T-helper 17 cell (primary cell): ENCODE data around the gene RBM19. TPM values are rescaled to one million over a fixed set of nuclear protein-coding genes. Genes with fewer than 3 reads are reported as not detected.

Source experiments
- ATAC-seq: fragments of 150-1000 bp; cut with Tn5 transposase; 2 replicates; pipeline ENCODE4 v1.10.0; 2021; ENCODE audit warnings: mild to moderate bottlenecking, moderate library complexity
- DNase-seq, 3 donors: peaks; one replicate each; pipeline versions ENCODE4 v3.0.0 to v3.0.0-alpha.2; 2020 to 2021
- H3K9me3 ChIP-seq: one replicate; pipeline ENCODE4 v1.7.0; 2013; ENCODE audit warnings: low read length, mild to moderate bottlenecking; ENCODE audit not compliant: control insufficient read depth, poor library complexity, severe bottlenecking
- H3K27ac Mint-ChIP-seq: one replicate; pipeline ENCODE4 v1.8.0; 2022; ENCODE audit warnings: mild to moderate bottlenecking, moderate library complexity, mixed read lengths
- H3K27me3 Mint-ChIP-seq: one replicate; pipeline ENCODE4 v1.8.0; 2022; ENCODE audit warnings: mixed read lengths
- H3K36me3 Mint-ChIP-seq: one replicate; pipeline ENCODE4 v1.8.0; 2022; ENCODE audit warnings: low read depth, mixed read lengths
- H3K4me1 Mint-ChIP-seq: one replicate; pipeline ENCODE4 v1.8.0; 2022; ENCODE audit warnings: mild to moderate bottlenecking, mixed read lengths
- H3K4me3 Mint-ChIP-seq: one replicate; pipeline ENCODE4 v1.8.0; 2022; ENCODE audit warnings: mild to moderate bottlenecking, moderate library complexity, mixed read lengths
- total RNA-seq, 4 donors: library from RNA in 2 of 4; stranded (reverse) in 2 of 4; gene quantifications; one replicate each; pipeline ENCODE4 v1.2.3 and lab custom pipeline; 2022 to 2026

Gene RBM19
- total RNA-seq, 2 donors from 2014 or later = 52.9 to 63.0 TPM

- H3K36me3 Mint-ChIP-seq = peaks cover 19% of the 10 kb centered on the region
- peaks cover 11% of the 10 kb centered on the region for H3K4me1 Mint-ChIP-seq
- H3K4me3 Mint-ChIP-seq = no peak overlapping the region
- H3K27me3 Mint-ChIP-seq = no peaks in the 10 kb centered on the region
- peak overlapping the region; percentile 75 for H3K27ac Mint-ChIP-seq
- H3K9me3 ChIP-seq = no peaks in the 10 kb centered on the region
- ATAC-seq (no peak), DNase-seq (no peak)
Measured at GRCh38 chr12:113926788-113927187, 39.3 kb downstream of the RBM19 start.

GRCh38 chr12:113924341-113924740 lies 41.8 kb downstream of the RBM19 start:
- no peak for ATAC-seq
- H3K4me3 Mint-ChIP-seq = no peak overlapping the region
- no peaks in the 10 kb centered on the region for H3K27me3 Mint-ChIP-seq
- no peak overlapping the region for H3K27ac Mint-ChIP-seq
- H3K4me1 Mint-ChIP-seq = peaks cover 3% of the 10 kb centered on the region
- H3K9me3 ChIP-seq = no peaks in the 10 kb centered on the region
- DNase-seq = no peak
- H3K36me3 Mint-ChIP-seq = peaks cover 18% of the 10 kb centered on the region

GRCh38 chr12:113923251-113923650 lies 42.9 kb downstream of the RBM19 start:
- DNase-seq = no peak
- Mint-ChIP-seq H3K4me3 (no peak overlapping the region), H3K36me3 (peaks cover 15% of the 10 kb centered on the region), H3K27me3 (no peaks in the 10 kb centered on the region), H3K4me1 (no peaks in the 10 kb centered on the region), H3K27ac (no peak overlapping the region)
- no peaks in the 10 kb centered on the region for H3K9me3 ChIP-seq
- ATAC-seq = no peak

GRCh38 chr12:113921430-113921829 lies 44.7 kb downstream of the RBM19 start:
- no peaks in the 10 kb centered on the region for H3K27me3 Mint-ChIP-seq
- H3K9me3 ChIP-seq = no peaks in the 10 kb centered on the region
- ATAC-seq (no peak), DNase-seq (no peak)
- no peak overlapping the region for H3K27ac Mint-ChIP-seq
- peaks cover 11% of the 10 kb centered on the region for H3K36me3 Mint-ChIP-seq
- no peak overlapping the region for H3K4me3 Mint-ChIP-seq
- no peaks in the 10 kb centered on the region for H3K4me1 Mint-ChIP-seq

GRCh38 chr12:113919791-113920190 lies 46.3 kb downstream of the RBM19 start:
- Mint-ChIP-seq H3K36me3 (peaks cover 10% of the 10 kb centered on the region), H3K27me3 (no peaks in the 10 kb centered on the region), H3K4me1 (no peaks in the 10 kb centered on the region), H3K4me3 (no peak overlapping the region), H3K27ac (no peak overlapping the region)
- ATAC-seq (no peak), DNase-seq (no peak)
- no peaks in the 10 kb centered on the region for H3K9me3 ChIP-seq

GRCh38 chr12:113918306-113918705 lies 47.8 kb downstream of the RBM19 start:
- H3K9me3 ChIP-seq = no peaks in the 10 kb centered on the region
- DNase-seq (no peak), ATAC-seq (no peak)
- Mint-ChIP-seq H3K4me1 (no peaks in the 10 kb centered on the region), H3K36me3 (peaks cover 7% of the 10 kb centered on the region), H3K27me3 (no peaks in the 10 kb centered on the region), H3K4me3 (no peak overlapping the region), H3K27ac (no peak overlapping the region)

GRCh38 chr12:113917393-113917792 lies 48.7 kb downstream of the RBM19 start:
- DNase-seq (no peak), ATAC-seq (no peak)
- H3K36me3 Mint-ChIP-seq = peaks cover 7% of the 10 kb centered on the region
- H3K4me3 Mint-ChIP-seq = no peak overlapping the region
- no peaks in the 10 kb centered on the region for H3K4me1 Mint-ChIP-seq
- H3K9me3 ChIP-seq = no peaks in the 10 kb centered on the region
- H3K27ac Mint-ChIP-seq = no peak overlapping the region
- H3K27me3 Mint-ChIP-seq = no peaks in the 10 kb centered on the region

GRCh38 chr12:113914806-113915205 lies 51.3 kb downstream of the RBM19 start:
- H3K36me3 Mint-ChIP-seq = peaks cover 6% of the 10 kb centered on the region

GRCh38 chr12:113914176-113914575 lies 51.9 kb downstream of the RBM19 start:
- peaks cover 6% of the 10 kb centered on the region for H3K36me3 Mint-ChIP-seq
- no peak overlapping the region for H3K27ac Mint-ChIP-seq
- DNase-seq = no peak
- no peaks in the 10 kb centered on the region for H3K4me1 Mint-ChIP-seq
- no peaks in the 10 kb centered on the region for H3K9me3 ChIP-seq
- no peaks in the 10 kb centered on the region for H3K27me3 Mint-ChIP-seq
- no peak overlapping the region for H3K4me3 Mint-ChIP-seq
- no peak for ATAC-seq

More at GRCh38 chr12:113914806-113915205, 51.3 kb downstream of the RBM19 start:
- ATAC-seq = no peak
- Mint-ChIP-seq H3K4me1 (no peaks in the 10 kb centered on the region), H3K27ac (no peak overlapping the region), H3K27me3 (no peaks in the 10 kb centered on the region), H3K4me3 (no peak overlapping the region)
- no peak for DNase-seq
- H3K9me3 ChIP-seq = no peaks in the 10 kb centered on the region

GRCh38 chr12:113912760-113913329 lies 53.3 kb downstream of the RBM19 start:
- no peak overlapping the region for H3K4me3 Mint-ChIP-seq
- peak; percentile 20 to 26 (median 23) for DNase-seq
- no peaks in the 10 kb centered on the region for H3K27me3 Mint-ChIP-seq
- ATAC-seq = peak; percentile 35
- H3K27ac Mint-ChIP-seq = no peak overlapping the region
- H3K9me3 ChIP-seq = no peaks in the 10 kb centered on the region
- peaks cover 9% of the 10 kb centered on the region for H3K36me3 Mint-ChIP-seq
- no peaks in the 10 kb centered on the region for H3K4me1 Mint-ChIP-seq

GRCh38 chr12:113911971-113912759 lies 54.0 kb downstream of the RBM19 start:
- Mint-ChIP-seq H3K27me3 (no peaks in the 10 kb centered on the region), H3K36me3 (peaks cover 11% of the 10 kb centered on the region), H3K27ac (no peak overlapping the region), H3K4me1 (peaks cover 1% of the 10 kb centered on the region), H3K4me3 (no peak overlapping the region)
- ATAC-seq = no peak
- no peak for DNase-seq
- H3K9me3 ChIP-seq = no peaks in the 10 kb centered on the region

GRCh38 chr12:113910751-113911272 lies 55.3 kb downstream of the RBM19 start:
- Mint-ChIP-seq H3K4me3 (no peak overlapping the region), H3K27ac (no peak overlapping the region), H3K36me3 (peaks cover 14% of the 10 kb centered on the region), H3K27me3 (no peaks in the 10 kb centered on the region), H3K4me1 (peaks cover 7% of the 10 kb centered on the region)
- DNase-seq (no peak), ATAC-seq (no peak)
- no peaks in the 10 kb centered on the region for H3K9me3 ChIP-seq

GRCh38 chr12:113909776-113910420 lies 56.2 kb downstream of the RBM19 start:
- Mint-ChIP-seq H3K27ac (no peak overlapping the region), H3K36me3 (peaks cover 12% of the 10 kb centered on the region), H3K4me1 (peaks cover 7% of the 10 kb centered on the region), H3K27me3 (no peaks in the 10 kb centered on the region), H3K4me3 (no peak overlapping the region)
- no peak for DNase-seq
- no peaks in the 10 kb centered on the region for H3K9me3 ChIP-seq
- no peak for ATAC-seq
